NCI-H526 treated with DMSO at 0.1 percent for 48 hours (cell line): ENCODE results near the gene TMEM59.
"Not testable (repeated sequence)": the region's sequence is repeated elsewhere in the genome, so short reads cannot be mapped to it uniquely, and the experiment has no call there.

Experiments used
- DNase-seq: peaks from one replicate; lab custom pipeline; 2025; lab: John Stamatoyannopoulos, UW

Gene TMEM59

GRCh38 chr1:54053745-54054437 lies 887 bp upstream of the TMEM59 start:
- DNase-seq, result peak; percentile 41

- peak; percentile 47 for DNase-seq
These were observed 522 bp downstream of the TMEM59 start for GRCh38 chr1:54052431-54052933.

- DNase-seq, result peak; percentile 24
These were observed 1.0 kb downstream of the TMEM59 start for GRCh38 chr1:54051933-54052430.

- DNase-seq, result not testable (repeated sequence)
These were observed 2.6 kb downstream of the TMEM59 start for GRCh38 chr1:54050435-54050834.

- no peak for DNase-seq
These were observed 5.4 kb downstream of the TMEM59 start for GRCh38 chr1:54047384-54048305.

GRCh38 chr1:54046671-54047383 lies 6.2 kb downstream of the TMEM59 start:
- no peak for DNase-seq

- no peak for DNase-seq
These were observed 7.5 kb downstream of the TMEM59 start for GRCh38 chr1:54045496-54045895.

- DNase-seq, result no peak
These were observed 11.2 kb downstream of the TMEM59 start for GRCh38 chr1:54041806-54042205.

GRCh38 chr1:54037476-54037875 lies 15.5 kb downstream of the TMEM59 start:
- no peak for DNase-seq

- no peak for DNase-seq
These were observed 24.4 kb downstream of the TMEM59 start for GRCh38 chr1:54028306-54029251.

- peak; percentile 67 for DNase-seq
These were observed 25.2 kb downstream of the TMEM59 start for GRCh38 chr1:54027848-54028247.

- not testable (repeated sequence) for DNase-seq
These were observed 28.2 kb downstream of the TMEM59 start for GRCh38 chr1:54024811-54025210.

- no peak for DNase-seq
These were observed 28.6 kb downstream of the TMEM59 start for GRCh38 chr1:54024358-54024757.

- DNase-seq, result not testable (repeated sequence)
These were observed 33.3 kb downstream of the TMEM59 start for GRCh38 chr1:54019562-54020176.

GRCh38 chr1:54018635-54019034 lies 34.4 kb downstream of the TMEM59 start:
- no peak for DNase-seq

GRCh38 chr1:54017979-54018378 lies 35.0 kb downstream of the TMEM59 start, which contains the start of gene LDLRAD1:
Gene LDLRAD1, minus strand, starts transcription at chr1:54018186. Its CDS starts 74 bp downstream, at chr1:54018112.
- DNase-seq, result no peak

GRCh38 chr1:54016343-54017282 lies 36.4 kb downstream of the TMEM59 start:
- peak; percentile 12 for DNase-seq

GRCh38 chr1:54014009-54014629 lies 38.9 kb downstream of the TMEM59 start:
- no peak for DNase-seq
